ENCODE measurements around the gene EPS15. TPM values are rescaled to one million over a fixed set of nuclear protein-coding genes. Genes with fewer than 3 reads are reported as not detected.

Gene EPS15
- total and polyA plus RNA-seq, 2 of the 13 experiments (the other 11 are each of a cell fraction or from before 2014, with no cell fraction given), result 14.3 to 19.3 TPM

- TF ChIP-seq ZHX2 (IDR thresholded peaks at IDR 0.05; ENCODE audit: low read depth) (no peak), ZHX2 (CRISPR knock-in tag; IDR thresholded peaks at IDR 0.05; ENCODE audit: borderline replicate concordance) (no peak), NCOA2 (CRISPR knock-in tag; IDR thresholded peaks at IDR 0.05) (no peak), ZNF547 (CRISPR knock-in tag; IDR thresholded peaks at IDR 0.05) (no peak), ZNF558 (CRISPR knock-in tag; IDR thresholded peaks at IDR 0.05; ENCODE audit: borderline replicate concordance) (no peak), BORCS8-MEF2B (CRISPR knock-in tag; IDR thresholded peaks at IDR 0.05) (no peak)
Measured at GRCh38 chr1:51568231-51568935, 49.3 kb upstream of the EPS15 start (continued).

- H3K79me2 ChIP-seq (ENCODE audit: insufficient read depth, low read length), result no peaks in the 10 kb centered on the region
- in situ Hi-C loops (cut with HindIII; ENCODE audit: extremely low pct_ligation_motif_present, low pct_unique_long_range_greater_than_20kb), result no loop called here
- FAIRE-seq, result no peak
- no peak overlapping the region for H3K4me3 ChIP-seq (replicated peaks in 1 of 3; ENCODE audit: insufficient read depth in 1 of 3, low read depth in 2 of 3, low read length in 3 of 3)
- no peak overlapping the region for H3K9ac ChIP-seq (ENCODE audit: insufficient read depth, low read depth, low read length)
- no peak overlapping the region for H3K27ac ChIP-seq (ENCODE audit: extremely low read length, insufficient read depth, low read length)
- H3K4me1 ChIP-seq (ENCODE audit: insufficient read depth, low read length), result peaks cover 14% of the 10 kb centered on the region
- no peak for ATAC-seq
- H3K4me2 ChIP-seq (ENCODE audit: low read depth, low read length), result no peak overlapping the region
- no peak overlapping the region for H2AFZ ChIP-seq (ENCODE audit: low read length)
- intact Hi-C loops (cut with micrococcal nuclease; ENCODE audit: unreplicated experiment), result no loop called here
- no peaks in the 10 kb centered on the region for H4K20me1 ChIP-seq (ENCODE audit: insufficient read depth, low read length)
- no peaks in the 10 kb centered on the region for H3K36me3 ChIP-seq (replicated peaks in 1 of 2; ENCODE audit: control insufficient read depth in 1 of 2, insufficient read depth in 2 of 2, low read length in 2 of 2)
- DNase-seq (ENCODE audit: low spot score), result no peak
- BruUV-seq (replicated peaks), result no TSS peak
- CTCF ChIA-PET (ENCODE audit: low intra/inter-chr PET ratio, low total read pairs), result no interaction called here
- H3K9me3 ChIP-seq (ENCODE audit: low read length), result no peaks in the 10 kb centered on the region
- POLR2A ChIA-PET, result no interaction called here
- no peaks in the 10 kb centered on the region for H3K27me3 ChIP-seq (ENCODE audit: control insufficient read depth in 1 of 2, insufficient read depth in 2 of 2, low read length in 2 of 2)
- TF ChIP-seq ZNF687 (CRISPR knock-in tag; IDR thresholded peaks at IDR 0.05) (no peak), ZNF713 (CRISPR knock-in tag; IDR thresholded peaks at IDR 0.05) (no peak), EP300 (IDR thresholded peaks at IDR 0.05; ENCODE audit: low read depth in 2 of 2, low read length in 2 of 2) (no peak), EP300 (CRISPR knock-in tag; IDR thresholded peaks at IDR 0.05; ENCODE audit: borderline replicate concordance) (no peak)
Measured at GRCh38 chr1:51567653-51568052, 48.6 kb upstream of the EPS15 start.
